ENCODE data around the gene ACSL3. TPM values are rescaled to one million over a fixed set of nuclear protein-coding genes. Genes with fewer than 3 reads are reported as not detected.
"Not testable (repeated sequence)": the region's sequence is repeated elsewhere in the genome, so short reads cannot be mapped to it uniquely, and the experiment has no call there.

ACSL3 gene
- total RNA-seq, 2 donors from 2014 or later = 77.1 to 124 TPM

- Histone ChIP-seq H3K4me1 (replicated peaks) (peaks cover 4% of the 10 kb centered on the region), H3K9me3 (no peaks in the 10 kb centered on the region), H3K27me3 (replicated peaks; ENCODE audit: insufficient read depth) (no peaks in the 10 kb centered on the region), H3K4me3 (no peak overlapping the region), H3K36me3 (peaks cover 0 to 11% of the 10 kb centered on the region in 2 donors), H3K27ac (no peak overlapping the region)
- intact Hi-C loops (cut with DNase I) = no loop called here
- 78% methylated on average over 11 of the region's 11 CpGs for WGBS
- no peak for DNase-seq (ENCODE audit: low spot score)
- TF ChIP-seq POLR2AphosphoS5 (IDR thresholded peaks at IDR 0.05) = no peak
These were observed 55.7 kb downstream of the ACSL3 start for GRCh38 chr2:222916229-222917197.

- H3K9me3 ChIP-seq; H3K4me3 ChIP-seq; intact Hi-C loops (cut with DNase I); H3K4me1 ChIP-seq (replicated peaks); DNase-seq (ENCODE audit: low spot score); H3K27ac ChIP-seq; H3K27me3 ChIP-seq (replicated peaks; ENCODE audit: insufficient read depth): not testable (repeated sequence)
- H3K36me3 ChIP-seq = peaks cover 0 to 11% of the 10 kb centered on the region in 2 donors
- WGBS = 52% methylated on average over 9 of the region's 9 CpGs
These were observed 56.4 kb downstream of the ACSL3 start for GRCh38 chr2:222917212-222917611.

GRCh38 chr2:222919841-222920526 is 59.1 kb downstream of the ACSL3 start:
- no peak overlapping the region for H3K4me3 ChIP-seq
- TF ChIP-seq POLR2A (IDR thresholded peaks at IDR 0.05) = no peak
- no peak for TF ChIP-seq POLR2AphosphoS5 (IDR thresholded peaks at IDR 0.05)
- no peak for TF ChIP-seq CTCF (IDR thresholded peaks at IDR 0.05)
- DNase-seq (ENCODE audit: low spot score) = no peak
- intact Hi-C loops (cut with DNase I) = no loop called here
- H3K27me3 ChIP-seq (replicated peaks; ENCODE audit: insufficient read depth) = no peaks in the 10 kb centered on the region
- H3K9me3 ChIP-seq = no peaks in the 10 kb centered on the region
- no peak overlapping the region for H3K27ac ChIP-seq
- peaks cover 0 to 11% of the 10 kb centered on the region in 2 donors for H3K36me3 ChIP-seq
- 77% methylated on average over 2 of the region's 2 CpGs for WGBS
- no peaks in the 10 kb centered on the region for H3K4me1 ChIP-seq (replicated peaks)

- Histone ChIP-seq H3K27me3 (replicated peaks; ENCODE audit: insufficient read depth) (no peaks in the 10 kb centered on the region), H3K9me3 (no peaks in the 10 kb centered on the region), H3K4me3 (no peak overlapping the region), H3K36me3 (peaks cover 0 to 11% of the 10 kb centered on the region in 2 donors), H3K4me1 (replicated peaks) (no peaks in the 10 kb centered on the region), H3K27ac (no peak overlapping the region)
- WGBS = 89% methylated on average over 5 of the region's 5 CpGs
- DNase-seq (ENCODE audit: low spot score) = no peak
- intact Hi-C loops (cut with DNase I) = no loop called here
- no peak for TF ChIP-seq POLR2AphosphoS5 (IDR thresholded peaks at IDR 0.05)
- TF ChIP-seq CTCF (IDR thresholded peaks at IDR 0.05) = no peak
- TF ChIP-seq POLR2A (IDR thresholded peaks at IDR 0.05) = no peak
These were observed 59.9 kb downstream of the ACSL3 start for GRCh38 chr2:222920657-222921186.

GRCh38 chr2:222922019-222922800 is 61.4 kb downstream of the ACSL3 start:
- Histone ChIP-seq H3K9me3 (no peaks in the 10 kb centered on the region), H3K4me1 (replicated peaks) (no peaks in the 10 kb centered on the region), H3K27me3 (replicated peaks; ENCODE audit: insufficient read depth) (no peaks in the 10 kb centered on the region), H3K4me3 (no peak overlapping the region), H3K36me3 (peaks cover 0 to 11% of the 10 kb centered on the region in 2 donors), H3K27ac (no peak overlapping the region)
- intact Hi-C loops (cut with DNase I) = no loop called here
- TF ChIP-seq CTCF (IDR thresholded peaks at IDR 0.05) = no peak
- TF ChIP-seq POLR2A (IDR thresholded peaks at IDR 0.05) = no peak
- TF ChIP-seq POLR2AphosphoS5 (IDR thresholded peaks at IDR 0.05) = no peak
- 83% methylated on average over 8 of the region's 8 CpGs for whole genome bisulfite sequencing
- DNase-seq (ENCODE audit: low spot score) = no peak

Data from prostate gland (tissue), 2 donors.